H1 (cell line): ENCODE results near the gene COLEC12.

Experiments used
- EGR1 ChIP-seq: IDR thresholded peaks from 2 replicates; pipeline ENCODE4 v1.6.1; 2011; ENCODE audit warnings: low read depth, low read length, borderline replicate concordance
- POLR2A ChIP-seq, 2 experiments: IDR thresholded peaks; 1 replicate in 1 of 2; 2 replicates in 1 of 2; pipeline ENCODE4 v1.6.1; 2011; ENCODE audit warnings: low read depth in 2 of 2, low read length in 2 of 2, mild to moderate bottlenecking in 2 of 2; ENCODE audit errors: control extremely low read depth in 1 of 2
- SUZ12 ChIP-seq: fragments of 200-600 bp; sonication (generic); IDR thresholded peaks from 2 replicates; pipeline ENCODE4 v1.6.1; 2012; ENCODE audit warnings: mild to moderate bottlenecking, inconsistent platforms, low read length, moderate library complexity, mixed read lengths
- TCF12 ChIP-seq: IDR thresholded peaks from 2 replicates; pipeline ENCODE4 v1.6.1; 2011; ENCODE audit warnings: low read depth, mild to moderate bottlenecking, low read length

DNA sequence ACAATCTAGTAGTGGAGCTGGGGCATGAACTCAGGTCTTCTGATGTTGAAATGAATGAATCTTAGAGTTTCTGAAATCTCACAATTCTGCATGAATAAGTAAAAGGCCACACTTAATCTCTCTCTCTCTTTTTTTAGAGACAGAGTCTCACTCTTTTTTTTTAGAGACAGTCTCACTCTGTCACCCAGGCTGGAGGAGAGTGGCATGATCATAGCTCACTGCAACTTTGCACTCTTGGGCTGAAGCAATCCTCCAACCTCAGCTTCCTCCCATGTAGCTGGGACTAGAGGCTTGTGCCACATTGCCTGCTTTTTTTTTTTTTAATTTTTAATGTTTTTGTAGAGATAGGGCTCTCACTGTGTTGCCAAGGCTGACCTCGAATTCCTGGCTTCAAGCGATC is 163.8 kb downstream of the COLEC12 start:
- TF ChIP-seq TCF12, result no peak
- TF ChIP-seq EGR1, result no peak
- no peak for TF ChIP-seq SUZ12
- TF ChIP-seq POLR2A (IDR thresholded peaks at IDR 0.05; ENCODE audit: control extremely low read depth in 1 of 2, low read depth in 2 of 2, low read length in 2 of 2), result no peak
